Measurements from ENCODE around the gene BEST1. TPM values are rescaled to one million over a fixed set of nuclear protein-coding genes. Genes with fewer than 3 reads are reported as not detected.

Gene BEST1
- polyA plus RNA-seq, 1 donor from 2014 or later: 6.4 TPM

DNA sequence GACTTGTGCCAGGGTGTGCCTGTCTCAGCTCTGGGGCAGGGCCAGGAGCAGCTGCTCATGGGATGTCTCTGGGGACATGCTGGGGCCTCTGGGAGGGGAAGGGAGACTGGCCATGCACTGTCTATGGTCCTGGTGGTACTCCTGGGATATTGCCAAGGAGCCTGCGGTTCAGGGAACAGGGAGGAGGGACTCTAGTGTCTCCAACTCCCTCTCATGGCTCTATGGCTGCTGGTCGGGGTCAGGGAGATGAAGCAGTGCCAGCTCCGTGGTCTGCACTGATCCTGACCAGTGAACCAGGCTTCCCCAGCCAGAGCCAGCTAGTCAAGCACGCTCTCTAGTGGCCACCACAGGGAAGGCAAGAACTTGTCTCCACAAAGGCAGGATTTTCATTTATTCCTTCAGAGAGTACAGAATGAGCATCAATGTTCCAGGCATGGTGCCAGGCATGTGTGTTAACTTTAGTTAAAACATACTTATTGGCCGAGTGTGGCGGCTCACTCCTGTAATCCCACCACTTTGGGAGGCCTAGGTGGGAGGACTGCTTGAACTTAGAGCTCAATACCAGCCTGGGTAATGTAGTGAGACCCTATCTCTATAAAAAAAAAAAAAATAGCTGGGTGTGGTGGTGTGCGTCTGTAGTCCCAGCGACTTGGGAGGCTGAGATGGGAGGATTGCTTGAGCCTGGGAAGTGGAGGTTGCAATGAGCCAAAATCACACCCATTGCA is 2.5 kb upstream of the BEST1 start:
- no peaks in the 10 kb centered on the region for H3K36me3 ChIP-seq (ENCODE audit: insufficient read depth, low read length)
- H3K27me3 ChIP-seq (ENCODE audit: insufficient read depth, low read depth, low read length): no peaks in the 10 kb centered on the region
- TF ChIP-seq SMC3 (conservative IDR thresholded peaks at IDR 0.05; ENCODE audit: poor library complexity): peak; percentile 88
- TF ChIP-seq, protein P1, sequence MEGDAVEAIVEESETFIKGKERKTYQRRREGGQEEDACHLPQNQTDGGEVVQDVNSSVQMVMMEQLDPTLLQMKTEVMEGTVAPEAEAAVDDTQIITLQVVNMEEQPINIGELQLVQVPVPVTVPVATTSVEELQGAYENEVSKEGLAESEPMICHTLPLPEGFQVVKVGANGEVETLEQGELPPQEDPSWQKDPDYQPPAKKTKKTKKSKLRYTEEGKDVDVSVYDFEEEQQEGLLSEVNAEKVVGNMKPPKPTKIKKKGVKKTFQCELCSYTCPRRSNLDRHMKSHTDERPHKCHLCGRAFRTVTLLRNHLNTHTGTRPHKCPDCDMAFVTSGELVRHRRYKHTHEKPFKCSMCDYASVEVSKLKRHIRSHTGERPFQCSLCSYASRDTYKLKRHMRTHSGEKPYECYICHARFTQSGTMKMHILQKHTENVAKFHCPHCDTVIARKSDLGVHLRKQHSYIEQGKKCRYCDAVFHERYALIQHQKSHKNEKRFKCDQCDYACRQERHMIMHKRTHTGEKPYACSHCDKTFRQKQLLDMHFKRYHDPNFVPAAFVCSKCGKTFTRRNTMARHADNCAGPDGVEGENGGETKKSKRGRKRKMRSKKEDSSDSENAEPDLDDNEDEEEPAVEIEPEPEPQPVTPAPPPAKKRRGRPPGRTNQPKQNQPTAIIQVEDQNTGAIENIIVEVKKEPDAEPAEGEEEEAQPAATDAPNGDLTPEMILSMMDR (IDR thresholded peaks at IDR 0.05; ENCODE audit: poor library complexity, severe bottlenecking): peak; percentile 90
- TF ChIP-seq EZH2 (IDR thresholded peaks at IDR 0.05; ENCODE audit: borderline replicate concordance, insufficient read depth, low read length, poor library complexity, severe bottlenecking): no peak
- peak; percentile 88 for TF ChIP-seq RAD21 (conservative IDR thresholded peaks at IDR 0.05)
- TF ChIP-seq TAF1 (IDR thresholded peaks at IDR 0.05; ENCODE audit: low read depth): no peak
- no peak for TF ChIP-seq POLR2AphosphoS5 (IDR thresholded peaks at IDR 0.05)
- TF ChIP-seq EP300 (conservative IDR thresholded peaks at IDR 0.05; ENCODE audit: poor library complexity, severe bottlenecking): no peak
- peak; percentile 21 for TF ChIP-seq MXI1 (conservative IDR thresholded peaks at IDR 0.05; ENCODE audit: poor library complexity, severe bottlenecking)
- TF ChIP-seq REST (IDR thresholded peaks at IDR 0.05; ENCODE audit: borderline replicate concordance): no peak
- H3K4me2 ChIP-seq (ENCODE audit: low read length): no peak overlapping the region
- no peaks in the 10 kb centered on the region for H3K9me2 ChIP-seq (ENCODE audit: insufficient read depth, low read length)
- H3K4me3 ChIP-seq (ENCODE audit: low read length): no peak overlapping the region
- no peak overlapping the region for H3K27ac ChIP-seq (ENCODE audit: low read length)
- H3K79me2 ChIP-seq (replicated peaks; ENCODE audit: insufficient read depth, low read length): no peaks in the 10 kb centered on the region
- no peak overlapping the region for H3K9ac ChIP-seq (ENCODE audit: low read length)
- no peaks in the 10 kb centered on the region for H4K20me1 ChIP-seq (ENCODE audit: insufficient read depth)
- H2AFZ ChIP-seq (ENCODE audit: low read depth, low read length): no peak overlapping the region
- H3F3A ChIP-seq (ENCODE audit: insufficient read depth, low read length, poor library complexity, severe bottlenecking): no peaks in the 10 kb centered on the region
- H3K9me3 ChIP-seq (ENCODE audit: low read length): no peaks in the 10 kb centered on the region

DNA sequence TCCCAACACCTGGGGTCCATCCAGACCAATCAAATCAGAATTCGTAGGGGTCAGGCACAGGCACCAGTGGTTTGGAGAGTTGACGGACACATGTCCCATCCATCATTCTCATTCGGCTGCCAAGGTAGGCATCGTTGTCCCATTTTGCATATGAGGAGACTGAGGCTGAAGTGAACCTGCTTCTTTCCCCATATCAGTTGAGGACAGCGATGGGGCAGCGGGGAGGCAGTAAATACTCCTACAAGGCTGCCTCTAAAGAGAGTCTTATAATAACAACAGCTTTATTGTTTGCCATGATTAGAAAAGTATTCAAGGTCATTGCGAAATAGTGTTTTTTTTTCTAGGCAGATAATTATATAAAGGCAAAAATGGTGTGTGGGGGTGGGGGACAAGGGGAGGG is 1.6 kb upstream of the BEST1 start:
- Histone ChIP-seq H3K9ac (ENCODE audit: low read length) (peak overlapping the region; percentile 65), H3K4me2 (ENCODE audit: low read length) (peak overlapping the region; percentile 57), H2AFZ (ENCODE audit: low read depth, low read length) (no peak overlapping the region), H4K20me1 (ENCODE audit: insufficient read depth) (no peaks in the 10 kb centered on the region), H3K9me2 (ENCODE audit: insufficient read depth, low read length) (no peaks in the 10 kb centered on the region), H3K36me3 (ENCODE audit: insufficient read depth, low read length) (no peaks in the 10 kb centered on the region), H3K27me3 (ENCODE audit: insufficient read depth, low read depth, low read length) (no peaks in the 10 kb centered on the region), H3K4me3 (ENCODE audit: low read length) (peak overlapping the region; percentile 45), H3K27ac (ENCODE audit: low read length) (peak overlapping the region; percentile 95), H3K79me2 (replicated peaks; ENCODE audit: insufficient read depth, low read length) (no peaks in the 10 kb centered on the region), H3F3A (ENCODE audit: insufficient read depth, low read length, poor library complexity, severe bottlenecking) (no peaks in the 10 kb centered on the region), H3K9me3 (ENCODE audit: low read length) (no peaks in the 10 kb centered on the region)
- TF ChIP-seq EP300 (conservative IDR thresholded peaks at IDR 0.05; ENCODE audit: poor library complexity, severe bottlenecking) (no peak), SMC3 (conservative IDR thresholded peaks at IDR 0.05; ENCODE audit: poor library complexity) (no peak), RAD21 (conservative IDR thresholded peaks at IDR 0.05) (no peak), POLR2AphosphoS5 (IDR thresholded peaks at IDR 0.05) (no peak), EZH2 (IDR thresholded peaks at IDR 0.05; ENCODE audit: borderline replicate concordance, insufficient read depth, low read length, poor library complexity, severe bottlenecking) (no peak), TAF1 (IDR thresholded peaks at IDR 0.05; ENCODE audit: low read depth) (no peak), MXI1 (conservative IDR thresholded peaks at IDR 0.05; ENCODE audit: poor library complexity, severe bottlenecking) (no peak), REST (IDR thresholded peaks at IDR 0.05; ENCODE audit: borderline replicate concordance) (no peak)
- TF ChIP-seq, protein P1 (IDR thresholded peaks at IDR 0.05; ENCODE audit: poor library complexity, severe bottlenecking): no peak
